ENCODE data around the gene TMEM50A.
"Not testable (repeated sequence)": the region's sequence is repeated elsewhere in the genome, so short reads cannot be mapped to it uniquely, and the experiment has no call there.

The TMEM50A gene

GRCh38 chr1:25338188-25338981 is at the start of gene TMEM50A:
TMEM50A (plus strand) TSS chr1:25338334; CDS start chr1:25340487, 2,153 bp downstream.
- peak within 1 kb of the TSS; percentile 91 to 95 for H3K9ac ChIP-seq (ENCODE audit: low read depth in 1 of 2, low read length in 2 of 2)
- no peaks in the 10 kb centered on the region for H3K9me3 ChIP-seq (ENCODE audit: control insufficient read depth in 2 of 2, low read length in 2 of 2)
- H3K4me1 ChIP-seq (ENCODE audit: control insufficient read depth in 2 of 2, insufficient read depth in 2 of 2, low read length in 2 of 2) = peaks cover 6 to 7% of the 10 kb centered on the region in 2 donors
- peaks cover 6 to 9% of the 10 kb centered on the region in 2 donors for H3K36me3 ChIP-seq (ENCODE audit: control insufficient read depth in 2 of 2, insufficient read depth in 2 of 2, low read length in 2 of 2)
- H3K27ac ChIP-seq (ENCODE audit: low read depth in 2 of 2, low read length in 2 of 2) = peak within 1 kb of the TSS; percentile 97 to 98
- H3K4me3 ChIP-seq (ENCODE audit: low read length in 2 of 2) = peak within 1 kb of the TSS; percentile 82 to 92
- H3K27me3 ChIP-seq (ENCODE audit: control insufficient read depth in 2 of 2, insufficient read depth in 2 of 2, low read length in 2 of 2) = no peaks in the 10 kb centered on the region

GRCh38 chr1:25288573-25289101 is 49.5 kb upstream of the TMEM50A start:
- not testable (repeated sequence) for H3K4me1 ChIP-seq (ENCODE audit: control insufficient read depth in 2 of 2, insufficient read depth in 2 of 2, low read length in 2 of 2); H3K9ac ChIP-seq (ENCODE audit: low read depth in 1 of 2, low read length in 2 of 2); H3K4me3 ChIP-seq (ENCODE audit: low read length in 2 of 2); H3K9me3 ChIP-seq (ENCODE audit: control insufficient read depth in 2 of 2, low read length in 2 of 2); H3K27ac ChIP-seq (ENCODE audit: low read depth in 2 of 2, low read length in 2 of 2); H3K36me3 ChIP-seq (ENCODE audit: control insufficient read depth in 2 of 2, insufficient read depth in 2 of 2, low read length in 2 of 2); H3K27me3 ChIP-seq (ENCODE audit: control insufficient read depth in 2 of 2, insufficient read depth in 2 of 2, low read length in 2 of 2)

- H3K9ac ChIP-seq (ENCODE audit: low read depth in 1 of 2, low read length in 2 of 2); H3K4me1 ChIP-seq (ENCODE audit: control insufficient read depth in 2 of 2, insufficient read depth in 2 of 2, low read length in 2 of 2); H3K36me3 ChIP-seq (ENCODE audit: control insufficient read depth in 2 of 2, insufficient read depth in 2 of 2, low read length in 2 of 2); H3K27ac ChIP-seq (ENCODE audit: low read depth in 2 of 2, low read length in 2 of 2); H3K4me3 ChIP-seq (ENCODE audit: low read length in 2 of 2); H3K9me3 ChIP-seq (ENCODE audit: control insufficient read depth in 2 of 2, low read length in 2 of 2); H3K27me3 ChIP-seq (ENCODE audit: control insufficient read depth in 2 of 2, insufficient read depth in 2 of 2, low read length in 2 of 2): not testable (repeated sequence)
These were observed 48.1 kb upstream of the TMEM50A start for GRCh38 chr1:25290043-25290442.

- H3K27me3 ChIP-seq (ENCODE audit: control insufficient read depth in 2 of 2, insufficient read depth in 2 of 2, low read length in 2 of 2); H3K9ac ChIP-seq (ENCODE audit: low read depth in 1 of 2, low read length in 2 of 2); H3K36me3 ChIP-seq (ENCODE audit: control insufficient read depth in 2 of 2, insufficient read depth in 2 of 2, low read length in 2 of 2); H3K4me1 ChIP-seq (ENCODE audit: control insufficient read depth in 2 of 2, insufficient read depth in 2 of 2, low read length in 2 of 2); H3K4me3 ChIP-seq (ENCODE audit: low read length in 2 of 2); H3K9me3 ChIP-seq (ENCODE audit: control insufficient read depth in 2 of 2, low read length in 2 of 2); H3K27ac ChIP-seq (ENCODE audit: low read depth in 2 of 2, low read length in 2 of 2): not testable (repeated sequence)
These were observed 44.7 kb upstream of the TMEM50A start for GRCh38 chr1:25293426-25293825.

GRCh38 chr1:25294889-25295826 is 43.0 kb upstream of the TMEM50A start:
- H3K4me3 ChIP-seq (ENCODE audit: low read length in 2 of 2); H3K36me3 ChIP-seq (ENCODE audit: control insufficient read depth in 2 of 2, insufficient read depth in 2 of 2, low read length in 2 of 2); H3K9me3 ChIP-seq (ENCODE audit: control insufficient read depth in 2 of 2, low read length in 2 of 2); H3K27me3 ChIP-seq (ENCODE audit: control insufficient read depth in 2 of 2, insufficient read depth in 2 of 2, low read length in 2 of 2); H3K9ac ChIP-seq (ENCODE audit: low read depth in 1 of 2, low read length in 2 of 2); H3K4me1 ChIP-seq (ENCODE audit: control insufficient read depth in 2 of 2, insufficient read depth in 2 of 2, low read length in 2 of 2); H3K27ac ChIP-seq (ENCODE audit: low read depth in 2 of 2, low read length in 2 of 2): not testable (repeated sequence)

- not testable (repeated sequence) for H3K4me1 ChIP-seq (ENCODE audit: control insufficient read depth in 2 of 2, insufficient read depth in 2 of 2, low read length in 2 of 2); H3K9ac ChIP-seq (ENCODE audit: low read depth in 1 of 2, low read length in 2 of 2); H3K27ac ChIP-seq (ENCODE audit: low read depth in 2 of 2, low read length in 2 of 2); H3K27me3 ChIP-seq (ENCODE audit: control insufficient read depth in 2 of 2, insufficient read depth in 2 of 2, low read length in 2 of 2); H3K9me3 ChIP-seq (ENCODE audit: control insufficient read depth in 2 of 2, low read length in 2 of 2); H3K36me3 ChIP-seq (ENCODE audit: control insufficient read depth in 2 of 2, insufficient read depth in 2 of 2, low read length in 2 of 2); H3K4me3 ChIP-seq (ENCODE audit: low read length in 2 of 2)
These were observed 41.6 kb upstream of the TMEM50A start for GRCh38 chr1:25296501-25296900.

GRCh38 chr1:25300729-25301128 is 37.4 kb upstream of the TMEM50A start:
- not testable (repeated sequence) for H3K4me3 ChIP-seq (ENCODE audit: low read length in 2 of 2); H3K4me1 ChIP-seq (ENCODE audit: control insufficient read depth in 2 of 2, insufficient read depth in 2 of 2, low read length in 2 of 2); H3K27ac ChIP-seq (ENCODE audit: low read depth in 2 of 2, low read length in 2 of 2); H3K9me3 ChIP-seq (ENCODE audit: control insufficient read depth in 2 of 2, low read length in 2 of 2); H3K9ac ChIP-seq (ENCODE audit: low read depth in 1 of 2, low read length in 2 of 2); H3K36me3 ChIP-seq (ENCODE audit: control insufficient read depth in 2 of 2, insufficient read depth in 2 of 2, low read length in 2 of 2); H3K27me3 ChIP-seq (ENCODE audit: control insufficient read depth in 2 of 2, insufficient read depth in 2 of 2, low read length in 2 of 2)

GRCh38 chr1:25302330-25302729 is 35.8 kb upstream of the TMEM50A start:
- H3K27me3 ChIP-seq (ENCODE audit: control insufficient read depth in 2 of 2, insufficient read depth in 2 of 2, low read length in 2 of 2); H3K36me3 ChIP-seq (ENCODE audit: control insufficient read depth in 2 of 2, insufficient read depth in 2 of 2, low read length in 2 of 2); H3K27ac ChIP-seq (ENCODE audit: low read depth in 2 of 2, low read length in 2 of 2); H3K9ac ChIP-seq (ENCODE audit: low read depth in 1 of 2, low read length in 2 of 2); H3K4me3 ChIP-seq (ENCODE audit: low read length in 2 of 2); H3K4me1 ChIP-seq (ENCODE audit: control insufficient read depth in 2 of 2, insufficient read depth in 2 of 2, low read length in 2 of 2); H3K9me3 ChIP-seq (ENCODE audit: control insufficient read depth in 2 of 2, low read length in 2 of 2): not testable (repeated sequence)

GRCh38 chr1:25304936-25305335 is 33.2 kb upstream of the TMEM50A start:
- H3K9me3 ChIP-seq (ENCODE audit: control insufficient read depth in 2 of 2, low read length in 2 of 2); H3K27ac ChIP-seq (ENCODE audit: low read depth in 2 of 2, low read length in 2 of 2); H3K9ac ChIP-seq (ENCODE audit: low read depth in 1 of 2, low read length in 2 of 2); H3K4me1 ChIP-seq (ENCODE audit: control insufficient read depth in 2 of 2, insufficient read depth in 2 of 2, low read length in 2 of 2); H3K4me3 ChIP-seq (ENCODE audit: low read length in 2 of 2); H3K36me3 ChIP-seq (ENCODE audit: control insufficient read depth in 2 of 2, insufficient read depth in 2 of 2, low read length in 2 of 2); H3K27me3 ChIP-seq (ENCODE audit: control insufficient read depth in 2 of 2, insufficient read depth in 2 of 2, low read length in 2 of 2): not testable (repeated sequence)

- H3K4me1 ChIP-seq (ENCODE audit: control insufficient read depth in 2 of 2, insufficient read depth in 2 of 2, low read length in 2 of 2); H3K36me3 ChIP-seq (ENCODE audit: control insufficient read depth in 2 of 2, insufficient read depth in 2 of 2, low read length in 2 of 2); H3K27me3 ChIP-seq (ENCODE audit: control insufficient read depth in 2 of 2, insufficient read depth in 2 of 2, low read length in 2 of 2); H3K27ac ChIP-seq (ENCODE audit: low read depth in 2 of 2, low read length in 2 of 2); H3K4me3 ChIP-seq (ENCODE audit: low read length in 2 of 2); H3K9me3 ChIP-seq (ENCODE audit: control insufficient read depth in 2 of 2, low read length in 2 of 2); H3K9ac ChIP-seq (ENCODE audit: low read depth in 1 of 2, low read length in 2 of 2): not testable (repeated sequence)
These were observed 30.0 kb upstream of the TMEM50A start for GRCh38 chr1:25308168-25308567.
